Kidney tubule cell (primary cell): ENCODE data around the gene PSMA8.
"Not testable (repeated sequence)": the region's sequence is repeated elsewhere in the genome, so short reads cannot be mapped to it uniquely, and the experiment has no call there.

Experiments
- DNase-seq: peaks from one replicate; pipeline ENCODE4 v3.0.0-alpha.2; 2018; ENCODE audit warnings: low spot score

The PSMA8 gene

DNA sequence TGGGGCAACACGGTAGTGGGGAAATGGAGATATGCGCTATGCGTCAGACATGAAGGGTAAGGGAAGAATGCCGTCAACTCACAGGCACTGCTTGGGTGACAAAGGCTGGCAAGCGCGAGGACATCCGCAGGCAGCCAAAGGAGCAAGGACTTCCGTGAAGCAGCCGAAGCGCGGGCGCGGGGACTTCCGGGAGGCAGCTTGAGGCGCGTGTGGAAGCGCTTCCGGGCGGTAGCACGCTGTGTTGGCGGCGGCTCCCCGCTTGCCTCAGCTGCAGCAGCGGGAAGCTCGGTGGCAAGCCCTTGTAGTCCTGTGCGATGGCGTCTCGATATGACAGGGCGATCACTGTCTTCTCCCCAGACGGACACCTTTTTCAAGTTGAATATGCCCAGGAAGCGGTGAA lies at the start of gene PSMA8:
Gene PSMA8, plus strand, starts transcription at position 218 of the 400 bp plus-strand sequence. Its CDS starts 97 bp downstream, at position 315.
- DNase-seq = no peak

DNA sequence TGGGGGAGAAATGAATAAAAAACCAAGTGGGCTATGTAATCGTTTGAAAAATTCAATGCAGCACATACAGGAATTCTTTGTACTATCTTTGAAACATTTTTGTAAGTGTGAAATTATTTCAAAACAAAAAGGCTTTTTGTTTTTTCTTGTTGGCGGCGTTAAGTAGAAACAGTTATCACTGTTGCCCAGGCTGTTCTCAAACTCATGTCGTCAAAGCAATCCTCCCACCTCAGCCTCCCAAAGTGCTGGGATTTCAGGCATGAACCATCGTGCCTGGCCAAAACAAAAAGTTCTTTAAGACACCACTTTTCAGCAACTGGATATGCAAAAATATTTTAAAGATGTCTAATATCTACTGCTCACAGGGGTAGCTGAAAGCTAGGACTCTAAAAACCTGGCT lies 48.6 kb upstream of the PSMA8 start:
- no peak for DNase-seq

DNA sequence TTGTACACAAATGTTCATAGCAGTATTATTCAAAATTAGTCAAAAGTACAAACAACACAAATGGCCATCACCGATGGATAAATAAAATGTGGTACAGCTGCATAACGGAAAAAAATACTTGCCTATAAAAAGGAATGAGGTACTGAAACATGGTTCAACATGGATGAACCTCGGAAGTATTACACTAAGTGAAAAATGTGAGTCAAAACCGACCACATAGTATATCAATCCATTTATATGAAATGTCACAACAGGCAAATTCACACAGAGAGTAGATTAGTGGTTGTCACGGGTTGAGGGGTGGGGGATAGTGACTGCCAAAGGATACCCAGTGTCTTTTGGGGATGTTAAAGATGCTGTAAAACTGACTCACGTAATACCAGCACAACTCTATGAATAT lies 46.7 kb upstream of the PSMA8 start:
- no peak for DNase-seq

DNA sequence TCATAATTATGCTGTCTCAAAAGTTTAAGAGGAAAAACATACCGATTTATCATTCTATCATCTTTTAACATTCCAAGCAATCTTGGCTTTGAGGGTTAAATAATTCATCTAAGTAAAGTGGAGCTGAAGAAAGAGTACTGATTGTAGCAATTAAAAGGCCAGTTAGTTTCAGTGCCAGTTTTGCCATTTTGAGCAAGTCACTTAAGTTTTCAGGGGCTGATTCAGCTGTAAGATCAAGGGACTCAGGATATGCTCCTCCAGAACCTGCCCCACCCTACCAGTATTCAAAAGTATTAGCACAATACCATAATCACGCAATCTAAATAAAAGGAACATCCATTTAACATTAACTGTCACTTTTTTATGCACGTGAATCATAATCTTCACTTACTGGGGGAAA lies 45.2 kb upstream of the PSMA8 start:
- DNase-seq = no peak

DNA sequence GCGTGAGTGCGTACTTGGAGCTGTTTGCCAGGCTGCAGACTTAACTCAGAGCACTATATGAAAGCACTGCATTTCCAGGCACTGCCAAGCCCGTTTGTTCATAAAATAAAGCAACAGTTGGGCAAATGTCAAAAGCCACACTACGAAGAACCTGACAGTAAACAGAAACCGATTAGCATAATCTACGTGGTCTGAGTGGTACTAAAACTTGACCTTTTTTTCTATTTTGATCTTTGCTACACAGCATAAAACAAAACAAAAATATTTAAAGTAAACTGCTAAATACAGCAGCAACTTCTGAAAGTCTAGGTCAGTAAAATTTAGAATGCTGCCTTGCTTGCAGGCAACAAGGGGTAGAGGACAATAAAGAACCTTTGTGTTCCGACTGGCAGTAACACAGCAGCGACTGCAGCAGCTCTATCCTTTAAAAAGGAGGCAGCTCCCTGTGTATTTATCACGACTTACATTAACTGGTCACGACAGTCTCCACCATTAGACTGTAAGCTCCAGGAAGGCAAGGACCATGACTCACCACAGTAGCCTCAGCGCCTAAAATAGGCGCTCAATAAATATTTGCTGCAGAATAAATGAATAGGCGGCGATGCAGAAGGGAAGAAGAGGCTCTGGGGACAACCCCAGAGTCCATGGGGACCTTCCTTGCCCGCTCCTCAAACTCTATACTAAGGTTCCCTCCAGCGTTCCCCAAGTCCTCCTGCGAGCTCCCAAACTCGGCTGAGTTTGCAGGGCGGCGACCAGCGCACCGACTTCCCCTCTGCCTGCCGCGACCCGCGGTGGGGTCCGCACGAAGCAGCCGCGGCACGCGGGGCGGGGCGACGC lies 44.2 kb upstream of the PSMA8 start:
- DNase-seq = peak; percentile 50

- DNase-seq = peak; percentile 95
These were observed 43.3 kb upstream of the PSMA8 start, which contains the start of gene SS18 for GRCh38 chr18:26090130-26091046. SS18 (minus strand) TSS chr18:26090613; CDS start chr18:26090569, 44 bp downstream.

- DNase-seq = peak; percentile 83
These were observed 42.5 kb upstream of the PSMA8 start for GRCh38 chr18:26091047-26091630.

- no peak for DNase-seq
These were observed 36.8 kb upstream of the PSMA8 start for GRCh38 chr18:26096852-26097251.

DNA sequence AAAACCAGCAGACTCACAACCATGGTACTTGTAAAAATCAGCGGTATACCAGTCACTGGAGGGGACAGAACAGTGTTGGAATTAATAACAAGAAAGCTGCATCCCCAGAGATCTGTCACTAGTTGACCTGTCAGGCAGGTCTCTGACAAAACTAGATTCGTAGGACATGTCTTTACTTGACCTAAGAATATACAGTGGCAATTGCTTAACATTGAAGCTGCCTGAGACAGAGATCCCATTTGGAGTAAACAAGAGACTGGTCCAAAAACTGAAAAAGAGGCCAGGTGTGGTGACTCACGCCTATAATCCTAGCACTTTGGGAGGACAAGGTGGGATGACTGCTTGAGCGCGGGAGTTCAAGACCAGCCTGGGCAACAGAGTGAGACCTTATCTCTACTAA lies 36.1 kb upstream of the PSMA8 start:
- DNase-seq = no peak

- DNase-seq = no peak
These were observed 30.1 kb upstream of the PSMA8 start for GRCh38 chr18:26103579-26103978.

DNA sequence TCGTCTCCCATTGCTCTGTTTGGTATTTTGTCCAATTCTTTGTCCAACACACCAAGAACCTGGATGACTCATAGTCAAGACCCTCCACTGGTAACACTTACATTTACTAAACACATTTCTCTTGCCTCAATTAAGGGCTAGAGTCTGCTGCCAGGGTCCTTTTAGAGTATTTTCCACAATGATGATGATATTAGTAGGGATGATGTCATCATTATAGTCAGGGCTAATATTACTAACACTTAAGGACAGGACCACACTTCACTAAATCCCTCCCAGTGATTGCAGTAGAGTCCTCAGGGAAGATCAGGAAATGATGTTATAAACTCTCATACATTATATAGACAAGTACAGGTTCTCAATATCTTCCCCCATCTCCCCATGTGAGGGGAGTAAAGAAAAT lies 29.6 kb upstream of the PSMA8 start:
- no peak for DNase-seq

- no peak for DNase-seq
These were observed 14.4 kb upstream of the PSMA8 start for GRCh38 chr18:26119246-26119645.

DNA sequence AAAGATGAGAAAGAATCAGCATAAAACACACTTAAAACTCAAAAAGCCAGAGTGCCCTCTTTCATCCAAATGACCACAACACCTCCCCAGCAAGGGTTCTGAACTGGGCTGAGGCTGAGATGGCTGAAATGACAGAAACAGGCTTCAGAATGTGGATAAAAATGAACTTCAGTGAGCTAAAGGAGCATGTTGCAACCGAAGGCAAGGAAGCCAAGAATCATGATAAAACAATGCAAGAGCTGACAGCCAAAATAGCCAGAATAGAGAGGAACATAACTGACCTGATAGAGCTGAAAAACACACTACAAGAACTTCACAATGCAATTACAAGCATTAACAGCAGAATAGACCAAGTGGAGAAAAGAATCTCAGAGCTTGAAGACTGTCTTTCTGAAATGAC lies 12.2 kb upstream of the PSMA8 start:
- no peak for DNase-seq

DNA sequence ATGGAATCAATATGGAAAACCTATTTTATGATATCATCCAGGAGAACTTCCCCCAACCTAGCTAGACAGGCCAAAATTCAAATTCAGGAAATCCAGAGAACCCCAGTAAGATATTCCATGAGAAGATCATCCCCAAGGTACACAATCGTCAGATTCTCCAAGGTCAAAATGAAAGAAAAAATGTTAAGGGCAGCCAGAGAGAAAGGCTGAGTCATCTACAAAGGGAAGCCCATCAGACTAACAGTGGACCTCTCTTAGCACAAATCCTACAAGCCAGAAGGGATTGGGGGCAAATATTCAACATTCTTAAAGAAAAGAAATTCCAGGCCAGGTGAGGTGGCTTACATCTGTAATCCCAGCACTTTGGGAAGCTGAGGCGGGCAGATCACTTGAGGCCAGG lies 11.7 kb upstream of the PSMA8 start:
- not testable (repeated sequence) for DNase-seq

GRCh38 chr18:26127786-26128185 lies 5.9 kb upstream of the PSMA8 start:
- no peak for DNase-seq

DNA sequence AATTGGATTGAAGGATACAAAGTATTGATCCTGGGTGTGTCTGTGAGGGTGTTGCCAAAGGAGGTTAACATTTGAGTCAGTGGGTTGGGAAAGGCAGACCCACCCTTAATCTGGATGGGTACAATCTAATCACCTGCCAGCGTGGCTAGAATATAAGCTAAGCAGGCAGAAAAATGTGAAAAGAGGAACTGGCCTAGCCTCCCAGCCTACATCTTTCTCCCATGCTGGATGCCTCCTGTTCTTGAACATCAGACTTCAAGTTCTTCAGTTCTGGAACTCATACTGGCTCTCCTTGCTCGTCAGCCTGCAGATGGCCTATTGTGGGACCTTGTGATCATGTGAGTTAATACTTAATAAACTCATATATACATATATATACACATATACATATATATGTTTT lies 5.5 kb upstream of the PSMA8 start:
- not testable (repeated sequence) for DNase-seq

GRCh38 chr18:26134107-26134506 lies 438 bp downstream of the PSMA8 start:
- DNase-seq = no peak

GRCh38 chr18:26135548-26135947 lies 1.9 kb downstream of the PSMA8 start:
- DNase-seq = no peak

DNA sequence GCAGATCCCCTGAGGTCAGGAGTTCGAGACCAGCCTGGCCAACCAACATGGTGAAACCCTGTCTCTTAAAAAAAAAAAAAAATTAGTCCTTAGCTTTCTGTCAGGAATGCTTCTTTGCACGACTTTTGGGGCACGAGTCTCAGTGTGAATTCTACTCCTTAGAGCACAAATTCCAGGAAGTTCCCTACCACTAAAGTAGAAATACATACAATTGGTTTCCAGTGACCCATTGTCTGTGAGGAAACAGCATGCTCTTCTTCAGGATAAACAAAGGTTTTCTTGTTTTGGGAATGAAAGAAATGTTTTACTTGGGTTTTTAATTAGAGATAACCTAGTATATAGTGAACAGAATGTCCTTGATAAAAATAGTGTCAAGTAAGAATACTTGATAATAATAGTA lies 23.7 kb downstream of the PSMA8 start:
- no peak for DNase-seq

GRCh38 chr18:26159353-26159752 lies 25.7 kb downstream of the PSMA8 start:
- no peak for DNase-seq

DNA sequence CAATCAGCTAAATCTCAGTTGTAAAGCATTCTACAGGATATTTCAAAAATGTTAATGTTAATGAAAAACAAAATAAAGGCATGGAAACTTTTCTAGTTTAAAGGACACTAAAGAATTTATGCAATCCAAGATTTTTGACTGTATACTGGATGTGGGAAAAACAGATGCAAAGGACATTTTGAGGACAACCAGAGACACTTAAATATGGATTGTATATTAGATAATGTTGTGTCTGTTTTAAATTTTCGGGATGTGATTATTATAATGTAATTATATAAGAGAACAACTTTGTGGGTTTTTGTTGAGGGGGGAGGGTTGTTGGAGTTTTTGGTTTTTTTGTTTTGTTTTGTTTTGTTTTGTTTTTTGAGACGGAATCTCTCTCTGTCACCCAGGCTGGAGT lies 30.9 kb downstream of the PSMA8 start:
- no peak for DNase-seq

DNA sequence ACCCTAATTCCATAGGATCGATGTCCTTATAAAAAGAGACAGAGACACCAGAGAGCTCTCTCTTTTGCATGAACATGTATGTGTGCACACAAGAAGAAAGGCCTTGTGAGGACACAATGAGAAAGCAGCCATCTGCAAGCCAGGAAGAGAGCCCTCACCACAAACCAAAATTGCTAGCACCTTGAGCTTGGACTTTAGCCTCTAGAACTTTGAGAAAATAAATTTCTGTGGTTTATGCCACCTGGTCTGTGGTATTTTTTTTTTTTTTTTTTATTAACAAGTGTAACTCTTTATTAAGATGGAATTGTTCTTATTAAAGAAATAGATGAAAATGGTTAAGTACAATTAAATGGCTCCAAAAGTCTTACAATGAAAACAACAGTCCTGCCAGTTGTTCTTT lies 33.9 kb downstream of the PSMA8 start:
- DNase-seq = not testable (repeated sequence)

GRCh38 chr18:26175481-26175880 lies 41.8 kb downstream of the PSMA8 start:
- no peak for DNase-seq
